ENCODE measurements around the gene BTG1. TPM values are rescaled to one million over a fixed set of nuclear protein-coding genes. Genes with fewer than 3 reads are reported as not detected.
A peak's percentile ranks its signal among the peaks of the same experiment; 100 is the strongest.

BTG1 gene
- total RNA-seq, 1 experiment from 2014 or later, result 32.7 TPM

DNA sequence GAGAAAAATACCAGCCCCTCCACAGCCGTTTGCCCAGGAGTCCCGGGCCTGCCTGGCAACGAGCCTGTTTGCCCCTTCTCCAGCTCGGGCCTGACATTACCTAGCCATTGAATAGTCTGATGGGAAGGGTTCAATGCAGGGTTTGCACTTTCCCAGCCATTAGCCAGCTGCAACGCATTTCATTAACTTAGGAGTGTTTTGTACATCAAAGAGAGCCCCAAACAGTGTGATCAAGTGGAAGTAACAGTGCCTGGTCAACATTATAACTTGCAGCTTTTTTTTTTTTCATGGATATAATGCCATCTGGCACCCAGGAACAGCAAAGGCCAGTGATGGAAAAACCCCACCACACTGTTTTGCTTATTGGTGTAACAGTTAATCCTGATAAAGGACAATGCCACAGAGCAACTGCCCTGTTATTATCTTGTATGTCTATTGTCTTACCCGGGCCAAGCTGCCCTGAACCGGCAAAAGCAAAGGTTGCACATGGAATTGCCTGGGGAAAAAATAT, 38.0 kb downstream of the BTG1 start:
- peak overlapping the region; percentile 74 for H3K27ac ChIP-seq (ENCODE audit: insufficient read length, low read depth, low read length)
- Mint-ChIP-seq H3K4me3 (peak overlapping the region in 1 of 2 experiments; percentile 66; a peak in 3 of 5 replicates), H3K27me3 (ENCODE audit: low read depth) (no peaks in the 10 kb centered on the region), H3K36me3 (ENCODE audit: insufficient read depth in 1 of 3, low read depth in 3 of 3) (no peaks in the 10 kb centered on the region), H3K27ac (peak overlapping the region; percentile 76 to 99 (median 84); a peak in 6 of 7 replicates), H3K9me3 (no peaks in the 10 kb centered on the region; a peak in 1 of 5 replicates), H3K4me1 (peaks cover 52 to 54% of the 10 kb centered on the region in 2 experiments)
- no peak overlapping the region for H2BK5ac ChIP-seq (ENCODE audit: insufficient read length, low read length)
- no peak overlapping the region for H3K14ac ChIP-seq (ENCODE audit: insufficient read depth, low read length)
- H3K27me3 ChIP-seq (ENCODE audit: insufficient read depth, low read length), result no peaks in the 10 kb centered on the region
- H2BK120ac ChIP-seq (ENCODE audit: low read depth, low read length, poor library complexity, severe bottlenecking), result no peak overlapping the region
- no CpG with 5 or more reads among the region's 7 CpGs for WGBS (ENCODE audit: extremely low coverage, insufficient read length, low lambda C conversion rate)
- H3K23ac ChIP-seq (ENCODE audit: insufficient read length, low read depth, low read length), result peak overlapping the region; percentile 27
- no peak overlapping the region for H2BK12ac ChIP-seq (ENCODE audit: insufficient read length, low read depth, low read length)
- no peak overlapping the region for H2AK5ac ChIP-seq (ENCODE audit: insufficient read length, low read length)
- no peak overlapping the region for H2BK20ac ChIP-seq (ENCODE audit: low read depth, low read length, poor library complexity, severe bottlenecking)
- H3K9me3 ChIP-seq (ENCODE audit: control insufficient read depth, low read depth, low read length), result no peaks in the 10 kb centered on the region
- H3K18ac ChIP-seq (ENCODE audit: insufficient read length, low read depth, low read length), result no peak overlapping the region
- no peaks in the 10 kb centered on the region for H3K79me1 ChIP-seq (ENCODE audit: insufficient read depth, low read depth, low read length, poor library complexity, severe bottlenecking)
- no peak overlapping the region for H3T11ph ChIP-seq (ENCODE audit: low read length)
- peak; percentile 41 for DNase-seq
- H2BK15ac ChIP-seq (ENCODE audit: low read depth, low read length), result no peak overlapping the region
- H3K4ac ChIP-seq (ENCODE audit: low read depth, low read length), result no peak overlapping the region
- H2AFZ ChIP-seq (ENCODE audit: low read length), result no peak overlapping the region
- peaks cover 7% of the 10 kb centered on the region; the same call in 1 of the 2 replicates for H3K4me1 ChIP-seq (ENCODE audit: insufficient read depth, low read length)
- H3K23me2 ChIP-seq (ENCODE audit: insufficient read length, low read depth, low read length, poor library complexity, severe bottlenecking), result no peaks in the 10 kb centered on the region
- TF ChIP-seq, protein P1, sequence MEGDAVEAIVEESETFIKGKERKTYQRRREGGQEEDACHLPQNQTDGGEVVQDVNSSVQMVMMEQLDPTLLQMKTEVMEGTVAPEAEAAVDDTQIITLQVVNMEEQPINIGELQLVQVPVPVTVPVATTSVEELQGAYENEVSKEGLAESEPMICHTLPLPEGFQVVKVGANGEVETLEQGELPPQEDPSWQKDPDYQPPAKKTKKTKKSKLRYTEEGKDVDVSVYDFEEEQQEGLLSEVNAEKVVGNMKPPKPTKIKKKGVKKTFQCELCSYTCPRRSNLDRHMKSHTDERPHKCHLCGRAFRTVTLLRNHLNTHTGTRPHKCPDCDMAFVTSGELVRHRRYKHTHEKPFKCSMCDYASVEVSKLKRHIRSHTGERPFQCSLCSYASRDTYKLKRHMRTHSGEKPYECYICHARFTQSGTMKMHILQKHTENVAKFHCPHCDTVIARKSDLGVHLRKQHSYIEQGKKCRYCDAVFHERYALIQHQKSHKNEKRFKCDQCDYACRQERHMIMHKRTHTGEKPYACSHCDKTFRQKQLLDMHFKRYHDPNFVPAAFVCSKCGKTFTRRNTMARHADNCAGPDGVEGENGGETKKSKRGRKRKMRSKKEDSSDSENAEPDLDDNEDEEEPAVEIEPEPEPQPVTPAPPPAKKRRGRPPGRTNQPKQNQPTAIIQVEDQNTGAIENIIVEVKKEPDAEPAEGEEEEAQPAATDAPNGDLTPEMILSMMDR (conservative IDR thresholded peaks at IDR 0.05), result no peak
- no peak overlapping the region for H3K56ac ChIP-seq (ENCODE audit: insufficient read length, low read depth, low read length)
- no peak overlapping the region for H4K91ac ChIP-seq (ENCODE audit: insufficient read length, low read depth, low read length)
- no peaks in the 10 kb centered on the region for H3K79me2 ChIP-seq (ENCODE audit: insufficient read depth, low read length)
- H4K20me1 ChIP-seq (ENCODE audit: control insufficient read depth, insufficient read depth, insufficient read length), result no peaks in the 10 kb centered on the region
- peak overlapping the region; percentile 23 for H3K4me2 ChIP-seq (ENCODE audit: insufficient read depth, insufficient read length, low read length)
- H4K5ac ChIP-seq (ENCODE audit: insufficient read length, low read depth, low read length), result no peak overlapping the region
- H3K9ac ChIP-seq (ENCODE audit: extremely low read depth, insufficient read length, low read length), result peak overlapping the region; percentile 48
- no peak overlapping the region for H4K8ac ChIP-seq (replicated peaks; ENCODE audit: insufficient read length, low read depth, low read length)
